Stimulated activated CD4-positive, alpha-beta T cell treated with anti-CD3 and anti-CD28 coated beads, Interleukin-1b, Interleukin-23, amount 100 ng/mL, for 24 hours (primary cell): ENCODE results near the gene NYAP2.

Experiments used
- DNase-seq, 4 experiments: peaks; one replicate each; pipeline ENCODE4 v3.0.0-alpha.2; 2020; ENCODE audit warnings: low read depth in 4 of 4, low spot score in 1 of 4

Gene NYAP2

GRCh38 chr2:225399504-225399903 is at the start of gene NYAP2:
Gene NYAP2, plus strand, starts transcription at chr2:225399710. Its CDS starts 9,171 bp downstream, at chr2:225408881.
- DNase-seq: no peak

GRCh38 chr2:225353579-225354085 is 45.9 kb upstream of the NYAP2 start:
- DNase-seq: no peak

GRCh38 chr2:225354281-225354774 is 45.2 kb upstream of the NYAP2 start:
- DNase-seq: no peak

DNA sequence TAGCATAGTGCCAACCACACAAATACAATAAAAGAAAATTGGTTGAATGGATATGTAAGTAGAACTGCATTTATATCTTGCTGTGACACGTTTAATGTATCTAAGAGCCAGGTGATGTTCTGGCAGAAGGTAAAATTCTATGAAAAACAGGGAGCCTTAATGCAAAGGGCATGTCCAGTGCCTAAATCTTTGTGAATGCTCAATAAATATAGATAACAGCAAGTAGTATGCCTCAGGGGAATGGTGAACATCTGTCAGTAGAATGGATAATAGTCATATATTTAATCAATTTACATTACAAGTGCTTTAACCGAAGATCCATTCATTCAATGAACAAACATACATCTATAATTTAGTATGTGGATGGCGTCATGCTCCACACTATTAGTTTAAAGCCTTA is 43.7 kb upstream of the NYAP2 start:
- DNase-seq: no peak

DNA sequence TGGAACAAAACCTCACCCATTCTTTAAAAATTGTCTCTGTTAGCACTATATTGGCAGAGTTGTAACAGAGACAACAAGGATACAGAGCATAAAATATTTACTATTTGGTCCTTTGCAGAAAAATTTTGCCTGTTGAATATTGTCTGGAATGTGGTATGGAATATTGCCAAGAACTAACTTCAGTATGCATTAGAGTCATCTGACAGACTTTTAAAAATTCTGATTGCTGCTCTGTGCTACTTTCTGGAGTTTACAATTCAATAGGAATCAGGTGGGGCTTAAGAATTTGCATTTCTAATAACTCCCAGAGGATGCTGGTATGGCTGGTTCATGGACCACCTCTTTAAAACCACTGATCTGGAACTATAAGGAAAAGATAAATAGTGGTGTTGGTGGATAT is 32.8 kb upstream of the NYAP2 start:
- DNase-seq: no peak

DNA sequence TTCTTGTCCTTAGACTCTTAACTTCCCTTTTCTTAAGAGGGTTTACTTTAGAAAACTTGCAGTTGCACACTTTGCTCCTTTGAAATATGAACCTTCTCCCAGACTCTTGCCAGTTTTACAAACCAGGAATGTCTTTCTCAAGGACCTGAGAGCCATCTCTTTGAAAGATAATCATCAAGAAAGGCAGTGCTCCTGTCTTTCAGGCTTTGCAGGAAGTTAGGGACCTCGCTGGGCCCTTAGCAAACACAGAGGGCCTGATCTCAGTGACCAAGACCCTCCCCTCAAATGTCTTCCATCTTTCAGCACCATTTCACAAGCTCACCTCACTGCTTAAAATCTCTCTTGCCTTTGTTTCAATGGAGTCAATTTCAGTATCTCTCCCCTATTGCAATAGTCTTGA is 32.0 kb upstream of the NYAP2 start:
- DNase-seq: no peak

DNA sequence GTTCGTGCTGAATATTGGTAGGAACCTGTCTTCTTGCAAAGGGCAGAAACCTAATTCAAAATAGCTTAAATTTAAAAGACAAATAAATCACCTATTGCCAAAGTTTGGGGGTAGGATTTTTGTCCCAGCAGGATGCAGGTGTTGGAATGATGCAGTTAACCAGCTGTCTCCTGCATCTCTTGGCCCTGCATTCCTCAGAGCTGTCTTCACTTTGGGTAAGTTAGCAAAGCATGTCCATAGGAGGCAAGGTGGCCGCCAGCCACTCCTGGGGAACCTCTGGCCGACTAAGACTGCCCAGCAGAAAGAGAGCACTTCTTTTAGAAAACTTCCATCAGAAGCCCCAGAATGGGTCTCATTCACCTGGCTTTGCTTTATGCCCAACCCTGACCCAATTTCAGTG is 20.5 kb upstream of the NYAP2 start:
- DNase-seq: no peak

- DNase-seq: no peak
Observed at GRCh38 chr2:225379856-225380255, 19.7 kb upstream of the NYAP2 start.

- DNase-seq: no peak
Observed at GRCh38 chr2:225381609-225382008, 17.9 kb upstream of the NYAP2 start.

GRCh38 chr2:225398372-225398771 is 1.1 kb upstream of the NYAP2 start:
- DNase-seq: no peak

GRCh38 chr2:225400060-225400511 is 576 bp downstream of the NYAP2 start:
- DNase-seq: no peak

DNA sequence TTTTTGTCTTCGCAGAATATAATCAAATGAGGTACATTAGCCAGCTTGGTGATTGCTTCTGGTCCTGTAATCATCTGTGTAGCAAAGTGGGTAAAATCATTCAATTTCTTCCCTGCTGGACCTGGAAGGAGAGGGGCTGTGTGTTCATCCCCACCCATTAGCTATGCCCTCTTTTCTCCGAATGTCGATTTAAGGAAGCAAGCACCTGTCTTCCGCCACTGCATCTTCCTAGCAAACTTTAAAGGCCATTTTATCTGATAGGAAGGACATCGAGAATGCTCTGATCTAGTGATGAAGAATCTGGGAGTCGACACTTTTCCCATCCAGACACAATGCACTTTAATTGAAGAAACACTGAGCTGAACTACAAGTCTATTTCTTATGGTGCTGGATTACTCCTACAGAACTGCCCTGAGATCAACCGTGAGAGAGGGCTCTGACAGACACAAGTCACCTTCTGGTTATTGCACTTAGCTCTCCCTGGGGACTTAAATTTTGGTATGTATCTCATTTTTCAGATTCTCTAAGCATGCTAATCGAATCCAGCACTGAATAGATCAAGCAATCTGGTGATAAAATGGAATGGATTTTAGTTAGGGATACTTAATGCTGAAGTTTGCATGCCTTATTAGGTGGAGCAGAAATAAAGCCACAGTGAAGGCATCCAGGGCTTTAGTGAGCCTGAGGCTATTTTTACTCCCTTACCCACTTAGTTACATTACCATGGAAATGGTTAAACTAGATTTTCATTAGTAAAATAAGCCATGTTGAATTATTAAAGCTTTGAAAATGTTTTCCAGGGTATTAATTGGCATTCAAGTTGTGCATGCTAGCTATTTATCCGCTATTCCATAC is 1.3 kb downstream of the NYAP2 start:
- no peak for DNase-seq

- no peak for DNase-seq
Observed at GRCh38 chr2:225402210-225402776, 2.8 kb downstream of the NYAP2 start.

- DNase-seq: no peak
Observed at GRCh38 chr2:225411452-225411851, 11.9 kb downstream of the NYAP2 start.

DNA sequence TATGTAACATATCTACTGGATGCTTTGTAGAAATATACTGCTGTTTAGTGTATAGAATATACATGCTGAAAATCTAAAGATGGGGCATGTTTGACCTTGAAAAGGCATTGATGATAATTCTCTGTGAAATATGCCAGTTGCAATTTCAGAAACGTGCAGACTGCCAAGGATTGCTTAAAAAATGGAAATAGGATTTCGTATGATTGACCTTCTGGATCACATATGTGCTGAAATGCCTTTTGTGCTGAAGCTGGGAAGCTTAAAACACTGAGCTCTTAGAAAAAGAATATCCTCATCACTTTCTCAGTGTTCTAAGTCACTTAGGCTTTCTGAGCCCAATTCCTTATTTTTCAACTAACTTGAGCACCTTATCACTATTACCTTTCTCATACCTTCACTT is 14.3 kb downstream of the NYAP2 start:
- DNase-seq: no peak

DNA sequence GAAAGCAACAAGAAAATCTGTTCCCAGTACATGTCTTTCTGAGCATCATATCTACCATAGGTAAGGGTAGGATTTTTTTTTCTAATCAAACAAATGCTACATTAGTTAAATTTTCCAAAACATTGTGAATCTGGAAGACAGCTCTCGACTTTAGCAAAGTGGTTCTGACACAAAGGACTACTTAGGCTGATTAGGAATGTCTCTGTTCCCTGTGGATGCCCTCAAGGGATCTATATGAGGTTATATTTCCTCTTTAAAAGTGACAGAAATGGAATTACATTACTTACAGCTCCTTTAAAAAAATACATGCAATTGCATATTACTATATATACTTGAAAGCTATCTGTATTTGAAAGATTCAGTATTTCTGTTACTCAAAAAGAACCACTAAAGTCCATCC is 15.4 kb downstream of the NYAP2 start:
- no peak for DNase-seq

GRCh38 chr2:225415341-225415740 is 15.8 kb downstream of the NYAP2 start:
- no peak for DNase-seq

DNA sequence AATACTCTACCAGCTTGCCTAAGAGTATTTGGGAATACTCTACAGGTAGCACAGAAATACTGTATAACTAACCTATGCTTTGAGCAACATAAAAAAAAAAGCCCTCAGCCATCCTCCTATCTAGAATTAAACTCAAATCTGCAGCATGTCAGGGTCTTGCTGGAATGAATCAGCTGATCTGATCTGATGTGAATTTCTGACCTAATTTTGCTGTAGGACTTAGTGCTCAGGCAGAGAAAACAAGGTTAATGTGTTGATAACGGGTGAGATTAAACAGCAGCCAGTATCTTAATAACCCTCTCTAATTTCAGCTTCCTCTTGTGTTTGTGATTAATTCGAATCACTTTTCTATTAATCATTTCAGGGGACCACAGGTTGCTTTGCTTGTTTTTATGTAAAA is 16.3 kb downstream of the NYAP2 start:
- DNase-seq: no peak

GRCh38 chr2:225416616-225417367 is 17.3 kb downstream of the NYAP2 start:
- DNase-seq: no peak

DNA sequence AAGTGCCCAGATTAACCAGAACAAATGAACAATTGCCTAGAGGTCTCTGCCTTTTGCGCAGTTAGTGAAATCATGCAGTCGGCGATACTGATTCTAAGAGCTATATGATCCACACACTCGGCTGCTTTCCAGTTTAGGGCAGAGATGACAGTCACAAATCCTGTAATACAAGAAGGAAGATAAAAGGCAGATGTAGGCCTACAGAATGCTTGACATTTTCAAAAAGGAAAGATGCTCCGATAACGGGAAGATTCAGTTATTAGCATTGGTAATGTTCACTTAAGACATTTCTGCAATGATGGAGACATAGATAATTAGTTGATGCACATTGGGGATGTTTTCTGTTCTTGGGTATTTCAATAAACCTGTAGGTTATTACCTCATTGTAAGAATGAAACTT is 19.5 kb downstream of the NYAP2 start:
- no peak for DNase-seq

DNA sequence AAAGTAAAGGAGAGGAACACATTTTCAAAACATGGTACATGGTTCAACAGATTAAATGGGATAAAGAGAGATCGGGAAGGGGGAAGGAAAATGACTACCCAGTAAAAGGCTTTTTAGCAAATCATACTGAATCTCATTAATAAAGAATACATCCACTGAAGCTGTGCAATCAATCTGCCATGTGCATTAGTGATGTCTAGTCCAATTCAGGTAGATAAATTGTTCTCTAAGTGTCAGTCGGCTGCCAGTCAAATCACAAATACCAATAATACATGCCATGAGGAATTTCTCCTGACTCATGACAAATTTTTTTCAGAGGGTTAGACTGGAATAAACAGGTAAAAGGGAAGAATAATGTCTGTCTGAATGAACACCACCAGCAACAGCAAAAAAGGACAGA is 22.6 kb downstream of the NYAP2 start:
- DNase-seq: no peak

GRCh38 chr2:225425284-225425683 is 25.8 kb downstream of the NYAP2 start:
- no peak for DNase-seq
